Ishikawa (cell line): Measurements from ENCODE around the gene PRR36.

ENCODE experiments used
- EP300 ChIP-seq: IDR thresholded peaks from 2 replicates; pipeline ENCODE4 v1.6.1; 2012; ENCODE audit warnings: borderline replicate concordance
- NFIC ChIP-seq: IDR thresholded peaks from 2 replicates; pipeline ENCODE4 v1.6.1; 2012
- RAD21 ChIP-seq: IDR thresholded peaks from 2 replicates; pipeline ENCODE4 v1.6.1; 2012; ENCODE audit warnings: low read depth
- TEAD4 ChIP-seq: IDR thresholded peaks from 2 replicates; pipeline ENCODE4 v1.6.1; 2012
- TF ChIP-seq, protein P1 (sequence below): IDR thresholded peaks from 2 replicates; pipeline ENCODE4 v1.6.1; 2012

DNA sequence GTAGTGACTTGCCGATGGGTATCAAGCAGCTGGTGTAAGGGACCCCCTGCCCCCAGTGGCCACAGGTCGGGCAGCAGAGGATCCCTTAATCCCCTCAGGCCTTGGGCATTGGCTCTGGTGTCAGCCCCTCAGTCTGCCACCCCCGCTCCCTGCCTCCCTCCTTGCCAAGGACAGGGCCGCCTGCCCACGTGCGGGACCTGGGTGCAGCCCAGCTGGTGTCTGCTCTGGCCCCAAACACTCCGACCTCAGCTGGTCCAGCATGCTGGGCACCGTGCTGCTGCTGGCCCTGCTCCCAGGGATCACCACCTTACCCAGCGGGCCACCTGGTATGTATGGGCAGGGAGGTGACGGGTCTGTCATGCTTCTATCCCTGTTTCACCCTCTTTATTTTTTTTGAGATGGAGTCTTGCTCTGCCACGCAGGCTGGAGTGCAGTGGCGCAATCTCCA lies 40.4 kb upstream of the PRR36 start, which contains the start of gene TGFBR3L:
- TF ChIP-seq RAD21 (no peak), EP300 (no peak), NFIC (no peak), TEAD4 (no peak)
- TF ChIP-seq, protein P1, sequence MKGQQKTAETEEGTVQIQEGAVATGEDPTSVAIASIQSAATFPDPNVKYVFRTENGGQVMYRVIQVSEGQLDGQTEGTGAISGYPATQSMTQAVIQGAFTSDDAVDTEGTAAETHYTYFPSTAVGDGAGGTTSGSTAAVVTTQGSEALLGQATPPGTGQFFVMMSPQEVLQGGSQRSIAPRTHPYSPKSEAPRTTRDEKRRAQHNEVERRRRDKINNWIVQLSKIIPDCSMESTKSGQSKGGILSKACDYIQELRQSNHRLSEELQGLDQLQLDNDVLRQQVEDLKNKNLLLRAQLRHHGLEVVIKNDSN = no peak
